Adipocyte (in vitro differentiated cells): ENCODE results near the gene TTC4.

ENCODE experiments used
- DNase-seq: peaks from one replicate; pipeline ENCODE4 v3.0.0-alpha.2; 2015; ENCODE audit warnings: low read depth
- H3K27me3 ChIP-seq: replicated peaks from 2 replicates; pipeline ENCODE4 v1.7.0; 2013; ENCODE audit warnings: mild to moderate bottlenecking, low read length, moderate library complexity; ENCODE audit not compliant: control insufficient read depth, insufficient read depth
- H3K36me3 ChIP-seq: 2 replicates; pipeline ENCODE4 v1.7.0; 2013; ENCODE audit warnings: low read length, mild to moderate bottlenecking, moderate library complexity; ENCODE audit not compliant: control insufficient read depth, insufficient read depth, severe bottlenecking
- H3K4me1 ChIP-seq: 2 replicates; pipeline ENCODE4 v1.7.0; 2013; ENCODE audit warnings: mild to moderate bottlenecking, low read length, moderate library complexity; ENCODE audit not compliant: control insufficient read depth, insufficient read depth
- H3K4me3 ChIP-seq: 2 replicates; pipeline ENCODE4 v1.7.0; 2013; ENCODE audit warnings: mild to moderate bottlenecking, low read length, moderate library complexity
- H3K9ac ChIP-seq: 2 replicates; pipeline ENCODE4 v1.7.0; 2013; ENCODE audit warnings: mild to moderate bottlenecking, low read length, moderate library complexity
- H3K9me3 ChIP-seq: 2 replicates; pipeline ENCODE4 v1.7.0; 2013; ENCODE audit warnings: mild to moderate bottlenecking, low read length, moderate library complexity; ENCODE audit not compliant: control insufficient read depth

Gene TTC4

DNA sequence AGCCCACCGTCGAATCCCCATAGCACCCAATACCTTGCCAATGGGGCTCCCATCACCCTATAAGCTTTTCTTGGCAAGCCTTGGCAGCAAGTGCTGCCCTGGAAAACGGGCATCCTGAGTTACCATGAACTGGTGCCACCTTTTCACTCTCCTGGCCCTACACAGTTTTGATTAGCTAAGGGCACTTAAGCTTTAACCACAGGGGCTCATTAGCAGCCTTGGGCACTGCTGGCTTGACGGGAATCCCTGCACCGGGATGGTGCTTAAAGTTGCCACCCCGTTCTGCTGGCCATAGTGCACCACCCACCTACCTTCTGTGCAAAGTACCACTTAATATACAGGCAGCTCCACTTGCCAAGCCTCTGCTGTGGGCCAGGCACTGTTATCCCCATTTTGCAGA, 34.9 kb downstream of the TTC4 start:
- H3K4me3 ChIP-seq, result no peak overlapping the region
- no peaks in the 10 kb centered on the region for H3K36me3 ChIP-seq
- no peaks in the 10 kb centered on the region for H3K9me3 ChIP-seq
- H3K4me1 ChIP-seq, result no peaks in the 10 kb centered on the region
- no peak for DNase-seq
- peaks cover 23% of the 10 kb centered on the region for H3K27me3 ChIP-seq
- no peak overlapping the region for H3K9ac ChIP-seq

GRCh38 chr1:54751426-54751825, 35.8 kb downstream of the TTC4 start:
- Histone ChIP-seq H3K36me3 (no peaks in the 10 kb centered on the region), H3K9me3 (no peaks in the 10 kb centered on the region), H3K4me3 (no peak overlapping the region), H3K9ac (no peak overlapping the region), H3K4me1 (no peaks in the 10 kb centered on the region), H3K27me3 (peaks cover 23% of the 10 kb centered on the region)
- no peak for DNase-seq

DNA sequence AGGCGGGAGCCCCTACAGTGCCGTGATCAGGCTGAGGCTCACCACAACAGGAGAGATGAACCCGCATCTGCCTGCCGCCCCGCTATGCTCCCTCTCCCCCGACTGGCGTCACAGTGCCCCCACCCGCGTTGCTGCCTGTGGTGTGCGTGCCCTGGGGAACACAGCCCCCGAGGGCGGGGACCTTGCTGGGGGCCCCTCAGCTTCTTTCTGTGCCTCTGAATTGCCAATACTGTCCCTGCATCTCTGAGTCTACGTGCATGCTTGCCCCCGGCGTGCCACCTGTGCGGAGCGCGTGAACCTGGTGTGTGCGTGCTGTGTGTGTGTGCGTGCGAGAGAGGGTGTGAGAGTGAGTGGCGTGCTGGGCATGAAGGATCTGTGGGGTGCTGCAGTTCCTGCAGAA, 38.4 kb downstream of the TTC4 start:
- H3K9ac ChIP-seq, result no peak overlapping the region
- H3K4me1 ChIP-seq, result no peaks in the 10 kb centered on the region
- H3K4me3 ChIP-seq, result no peak overlapping the region
- DNase-seq, result no peak
- H3K9me3 ChIP-seq, result no peaks in the 10 kb centered on the region
- peaks cover 13% of the 10 kb centered on the region for H3K27me3 ChIP-seq
- peaks cover 12% of the 10 kb centered on the region for H3K36me3 ChIP-seq

- no peaks in the 10 kb centered on the region for H3K9me3 ChIP-seq
- H3K4me3 ChIP-seq, result no peak overlapping the region
- peaks cover 12% of the 10 kb centered on the region for H3K36me3 ChIP-seq
- H3K27me3 ChIP-seq, result peaks cover 8% of the 10 kb centered on the region
- no peak for DNase-seq
- no peaks in the 10 kb centered on the region for H3K4me1 ChIP-seq
- no peak overlapping the region for H3K9ac ChIP-seq
Measured at GRCh38 chr1:54754486-54755285, 39.0 kb downstream of the TTC4 start.

DNA sequence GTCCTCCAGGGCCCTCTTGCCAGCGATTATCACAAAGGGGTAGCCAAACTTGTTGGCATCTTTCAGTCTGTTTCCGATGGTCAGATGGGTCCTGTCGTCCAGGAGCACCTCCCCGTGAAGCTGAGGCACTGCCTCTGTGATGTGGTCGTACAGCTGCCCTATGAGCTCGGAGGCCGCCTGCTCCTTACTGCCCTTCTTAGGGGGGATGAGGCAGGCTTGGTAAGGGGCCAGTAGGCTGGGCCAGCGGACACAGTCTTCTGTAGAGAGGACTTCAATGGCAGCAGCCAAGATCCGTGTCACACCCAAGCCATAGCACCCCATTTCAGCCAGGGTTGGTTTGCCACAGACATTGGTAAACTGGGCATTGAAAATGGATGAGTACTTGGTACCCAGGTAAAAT, 42.2 kb downstream of the TTC4 start:
- Histone ChIP-seq H3K36me3 (peaks cover 12% of the 10 kb centered on the region), H3K27me3 (no peaks in the 10 kb centered on the region), H3K4me1 (no peaks in the 10 kb centered on the region), H3K9me3 (no peaks in the 10 kb centered on the region), H3K4me3 (no peak overlapping the region), H3K9ac (no peak overlapping the region)
- DNase-seq, result no peak

DNA sequence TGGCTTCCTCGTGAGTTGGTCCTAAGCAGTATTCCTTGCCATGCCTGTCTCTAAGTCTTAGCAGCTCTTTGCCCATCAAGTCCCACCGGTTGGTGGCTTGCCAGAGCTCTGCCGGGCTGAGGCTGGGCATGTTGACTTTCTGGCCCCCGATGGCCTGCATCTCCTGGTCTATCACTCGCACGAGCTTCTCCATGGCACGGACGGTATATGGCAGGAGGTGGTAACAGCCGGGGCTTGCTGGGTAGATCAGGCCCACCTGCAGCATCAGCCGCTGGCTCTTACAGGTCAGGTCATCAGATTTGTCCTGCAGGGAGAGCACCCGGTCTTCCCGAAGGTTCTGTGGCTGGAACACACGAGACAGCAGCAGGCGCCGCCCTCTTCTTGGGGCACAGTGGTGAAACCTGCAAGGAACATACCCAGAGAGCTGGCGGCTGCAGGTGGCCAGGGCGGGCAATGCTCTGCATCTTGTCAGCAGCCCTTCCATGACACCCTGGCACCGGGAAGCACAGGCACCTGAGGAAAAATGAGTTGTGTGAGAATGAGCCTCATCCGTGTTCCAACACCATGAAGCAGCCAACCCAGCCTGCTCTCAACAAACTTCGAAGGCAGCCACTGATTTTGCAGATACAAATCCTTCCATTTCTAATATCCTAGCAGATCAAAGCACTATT, 43.2 kb downstream of the TTC4 start:
- H3K9me3 ChIP-seq, result no peaks in the 10 kb centered on the region
- DNase-seq, result no peak
- H3K36me3 ChIP-seq, result peaks cover 12% of the 10 kb centered on the region
- H3K9ac ChIP-seq, result no peak overlapping the region
- no peak overlapping the region for H3K4me3 ChIP-seq
- H3K4me1 ChIP-seq, result peaks cover 8% of the 10 kb centered on the region
- H3K27me3 ChIP-seq, result no peaks in the 10 kb centered on the region

GRCh38 chr1:54763816-54764132, 48.1 kb downstream of the TTC4 start:
- Histone ChIP-seq H3K27me3 (peaks cover 2% of the 10 kb centered on the region), H3K36me3 (no peaks in the 10 kb centered on the region), H3K4me3 (peak overlapping the region; percentile 98), H3K9me3 (no peaks in the 10 kb centered on the region), H3K4me1 (peaks cover 8% of the 10 kb centered on the region), H3K9ac (peak overlapping the region; percentile 98)
- DNase-seq, result no peak

- Histone ChIP-seq H3K27me3 (peaks cover 4% of the 10 kb centered on the region), H3K36me3 (no peaks in the 10 kb centered on the region), H3K9ac (peak within 1 kb of the TSS; percentile 98), H3K4me1 (peaks cover 8% of the 10 kb centered on the region), H3K9me3 (no peaks in the 10 kb centered on the region), H3K4me3 (peak within 1 kb of the TSS; percentile 98)
- peak; percentile 100 for DNase-seq
Measured at GRCh38 chr1:54764133-54764921, 48.7 kb downstream of the TTC4 start, which contains the start of gene PARS2. PARS2 (minus strand) TSS chr1:54764523; CDS start chr1:54759161, 5,362 bp downstream.

GRCh38 chr1:54764922-54765561, 49.4 kb downstream of the TTC4 start:
- peaks cover 8% of the 10 kb centered on the region for H3K4me1 ChIP-seq
- H3K4me3 ChIP-seq, result peak overlapping the region; percentile 98
- H3K9me3 ChIP-seq, result no peaks in the 10 kb centered on the region
- peaks cover 7% of the 10 kb centered on the region for H3K27me3 ChIP-seq
- no peak for DNase-seq
- peak overlapping the region; percentile 72 for H3K9ac ChIP-seq
- no peaks in the 10 kb centered on the region for H3K36me3 ChIP-seq

GRCh38 chr1:54766726-54767125, 51.1 kb downstream of the TTC4 start:
- Histone ChIP-seq H3K27me3 (peaks cover 7% of the 10 kb centered on the region), H3K4me1 (peaks cover 8% of the 10 kb centered on the region), H3K9ac (no peak overlapping the region), H3K36me3 (no peaks in the 10 kb centered on the region), H3K9me3 (no peaks in the 10 kb centered on the region), H3K4me3 (no peak overlapping the region)
- no peak for DNase-seq

- no peaks in the 10 kb centered on the region for H3K36me3 ChIP-seq
- no peak for DNase-seq
- H3K27me3 ChIP-seq, result peaks cover 7% of the 10 kb centered on the region
- no peak overlapping the region for H3K4me3 ChIP-seq
- H3K9me3 ChIP-seq, result no peaks in the 10 kb centered on the region
- H3K9ac ChIP-seq, result no peak overlapping the region
- peaks cover 8% of the 10 kb centered on the region for H3K4me1 ChIP-seq
Measured at GRCh38 chr1:54767526-54767925, 51.9 kb downstream of the TTC4 start.
